ENCODE measurements around the gene NCK2.
A peak's percentile ranks its signal among the peaks of the same experiment; 100 is the strongest.

Gene NCK2

DNA sequence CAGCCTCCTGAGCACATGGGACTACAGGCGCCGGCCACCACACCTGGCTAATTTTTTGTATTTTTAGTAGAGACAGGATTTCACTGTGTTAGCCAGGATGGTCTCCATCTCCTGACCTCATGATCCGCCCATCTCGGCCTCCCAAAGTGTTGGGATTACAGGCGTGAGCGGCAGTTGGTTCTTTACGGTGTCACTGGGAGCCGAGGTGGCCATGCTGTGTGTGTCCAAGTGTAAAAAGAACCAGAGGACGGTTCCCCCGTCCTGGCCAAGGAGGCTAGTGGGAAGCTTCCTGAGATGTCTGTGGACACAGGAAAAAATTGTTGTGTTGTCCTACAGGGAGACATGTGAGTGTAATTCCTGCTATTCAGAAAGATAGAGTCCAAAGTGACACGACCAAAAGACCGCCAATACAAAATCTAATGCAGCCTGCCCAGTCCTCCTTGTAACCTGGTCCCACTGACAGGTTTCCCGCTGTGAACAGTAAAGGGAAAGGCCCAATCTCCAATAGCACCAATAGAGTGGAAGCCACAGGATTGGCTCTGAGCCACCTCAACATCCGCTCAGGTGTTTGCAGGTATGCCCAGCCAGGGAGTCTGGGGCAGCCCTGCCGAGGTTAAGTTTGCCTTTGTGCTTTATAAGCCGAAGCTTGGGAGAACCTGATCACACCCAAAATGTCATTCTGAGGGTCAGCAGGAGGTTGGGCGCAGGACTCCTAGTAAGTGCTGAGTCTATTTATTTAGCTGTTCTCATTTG, 40.6 kb downstream of the NCK2 start:
- peaks cover 27% of the 10 kb centered on the region for H3K36me3 Mint-ChIP-seq
- DNase-seq (ENCODE audit: low spot score in 2 of 2): no peak
- ATAC-seq: no peak
- H3K4me3 Mint-ChIP-seq: no peak overlapping the region
- no peaks in the 10 kb centered on the region for H3K9me3 Mint-ChIP-seq
- H3K4me1 Mint-ChIP-seq: peaks cover 85% of the 10 kb centered on the region
- peak overlapping the region; percentile 81 for H3K27ac Mint-ChIP-seq

DNA sequence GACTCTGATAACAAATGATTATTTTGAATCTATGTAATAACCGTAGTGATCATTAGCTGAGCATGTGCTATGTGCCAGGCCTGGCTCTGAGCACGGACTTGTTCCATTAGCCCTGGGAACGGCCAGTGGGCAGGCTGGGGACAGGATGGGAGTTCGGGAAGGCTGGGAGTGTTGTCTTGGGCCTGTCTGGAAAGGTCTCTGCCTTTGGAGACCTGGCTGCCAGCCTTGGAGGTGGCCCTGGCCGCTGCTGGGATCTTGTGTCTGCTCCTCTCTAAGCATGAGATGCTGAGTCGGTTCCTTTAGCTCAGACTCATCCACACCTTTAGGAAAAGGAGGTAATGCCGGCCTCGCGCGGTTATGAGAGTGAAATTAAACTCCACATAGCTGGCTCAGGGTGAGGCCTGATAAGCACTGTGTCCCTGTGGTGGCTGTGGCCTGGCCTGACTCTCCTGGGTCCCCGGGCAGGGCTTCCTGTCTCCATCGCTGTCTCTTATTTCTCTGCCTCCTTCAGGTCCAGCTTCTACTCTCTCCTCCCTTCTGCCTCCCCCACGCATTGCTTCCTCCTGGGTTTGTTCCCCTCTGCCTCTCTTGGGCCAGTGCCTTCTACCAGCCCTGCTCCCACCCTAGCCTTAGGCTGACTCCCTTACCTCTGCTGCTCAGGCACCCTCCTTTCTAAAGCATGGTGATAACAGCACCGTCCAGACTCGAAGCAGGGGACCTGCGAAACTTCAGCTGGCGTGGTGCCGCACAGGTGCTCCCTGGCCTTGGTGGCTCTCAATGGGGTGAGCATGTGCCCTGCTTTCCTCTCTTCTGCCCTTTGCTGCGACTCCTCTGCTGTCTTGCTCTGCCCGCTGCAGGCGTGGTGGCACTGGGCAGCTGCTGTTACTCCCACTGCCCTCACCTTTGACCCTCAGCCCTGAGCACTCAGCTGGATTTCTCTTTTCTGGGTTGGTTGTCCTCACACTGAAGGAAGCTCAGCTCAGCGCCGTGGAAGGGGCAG, 41.8 kb downstream of the NCK2 start:
- H3K9me3 Mint-ChIP-seq: no peaks in the 10 kb centered on the region
- DNase-seq (ENCODE audit: low spot score in 2 of 2) (no peak), ATAC-seq (peak; percentile 53)
- H3K4me3 Mint-ChIP-seq: peak overlapping the region; percentile 46
- peaks cover 85% of the 10 kb centered on the region for H3K4me1 Mint-ChIP-seq
- H3K27ac Mint-ChIP-seq: peak overlapping the region; percentile 81
- H3K36me3 Mint-ChIP-seq: peaks cover 20% of the 10 kb centered on the region

DNA sequence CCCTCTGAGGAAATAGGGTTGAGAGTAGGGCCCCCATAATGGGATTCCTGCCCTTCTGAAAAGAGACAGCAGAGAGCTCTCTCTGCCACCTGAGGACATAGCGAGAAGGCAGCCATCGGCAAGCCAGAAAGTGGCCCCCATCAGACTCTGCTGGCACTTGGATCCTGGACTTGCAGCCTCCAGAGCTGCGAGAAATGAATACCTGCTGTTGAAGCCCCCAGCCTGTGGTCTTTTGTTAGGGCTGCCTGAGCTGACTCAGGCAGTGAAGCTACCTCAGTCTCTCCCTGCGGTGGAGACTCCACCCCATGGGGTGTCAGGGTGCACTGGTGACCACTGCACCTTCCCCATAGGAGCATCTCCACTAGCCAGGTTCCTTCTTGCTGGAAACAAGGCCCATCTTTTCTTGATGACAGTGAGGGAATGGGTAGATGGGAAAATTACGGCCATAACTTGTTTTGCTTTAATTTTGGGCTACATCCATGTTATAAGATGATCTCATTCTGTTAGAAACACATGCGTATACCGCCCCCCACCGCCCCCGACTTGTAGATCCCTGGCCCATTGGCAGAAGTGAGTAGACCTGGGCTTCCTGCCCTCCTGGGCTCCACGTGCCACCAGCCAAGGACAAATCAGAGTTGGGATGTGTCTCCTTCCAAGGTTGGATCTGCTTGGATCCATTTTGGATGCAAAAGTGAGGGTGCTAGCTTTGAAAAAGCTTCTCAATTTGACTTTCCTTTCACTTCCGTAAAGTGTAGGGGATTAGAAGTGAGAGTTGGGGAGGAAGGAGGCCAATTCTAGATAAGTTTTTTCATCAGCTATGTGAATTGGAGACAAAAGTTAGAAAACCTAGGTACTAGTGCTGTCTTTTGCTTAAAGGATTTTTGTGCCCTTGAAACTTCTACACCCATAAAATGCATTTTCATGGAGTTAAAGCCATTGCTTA, 42.9 kb downstream of the NCK2 start:
- H3K9me3 Mint-ChIP-seq: no peaks in the 10 kb centered on the region
- H3K4me1 Mint-ChIP-seq: peaks cover 85% of the 10 kb centered on the region
- peaks cover 11% of the 10 kb centered on the region for H3K36me3 Mint-ChIP-seq
- ATAC-seq: no peak
- peak overlapping the region; percentile 87 for H3K27ac Mint-ChIP-seq
- DNase-seq (ENCODE audit: low spot score in 2 of 2): no peak
- H3K4me3 Mint-ChIP-seq: peak overlapping the region; percentile 46

DNA sequence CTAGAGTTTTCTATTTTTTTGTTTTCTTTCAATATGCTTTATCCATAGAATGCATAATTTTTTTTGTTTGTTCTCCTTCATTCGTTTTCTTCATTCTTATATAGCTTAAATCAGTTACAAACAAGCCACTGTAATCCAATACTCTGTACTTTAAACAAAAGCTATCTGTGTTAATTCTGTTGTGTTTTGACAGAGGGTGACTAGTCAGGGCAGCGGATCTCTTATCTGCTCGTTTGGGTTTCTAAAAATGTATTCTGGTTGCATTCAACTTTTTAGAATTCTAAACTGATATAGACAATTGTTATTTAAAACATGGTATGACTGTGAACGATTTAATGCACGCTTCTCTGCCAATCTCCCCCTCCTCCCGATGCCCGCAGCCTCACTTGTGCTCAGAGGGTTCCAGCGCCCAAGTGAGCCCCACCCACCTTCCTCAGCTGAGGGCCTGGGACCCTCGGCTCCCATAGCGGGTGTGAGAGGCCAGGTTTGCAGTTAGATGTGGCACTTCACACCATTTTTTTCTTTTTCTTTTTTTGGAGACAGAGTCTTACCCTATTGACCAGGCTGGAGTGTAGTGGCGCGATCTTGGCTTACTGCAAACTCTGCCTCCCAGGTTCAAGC, 44.1 kb downstream of the NCK2 start:
- peak overlapping the region; percentile 93 for H3K27ac Mint-ChIP-seq
- no peak for ATAC-seq
- H3K36me3 Mint-ChIP-seq: peaks cover 4% of the 10 kb centered on the region
- H3K9me3 Mint-ChIP-seq: no peaks in the 10 kb centered on the region
- peak overlapping the region; percentile 71 for H3K4me3 Mint-ChIP-seq
- H3K4me1 Mint-ChIP-seq: peaks cover 93% of the 10 kb centered on the region
- DNase-seq (ENCODE audit: low spot score in 2 of 2): no peak

DNA sequence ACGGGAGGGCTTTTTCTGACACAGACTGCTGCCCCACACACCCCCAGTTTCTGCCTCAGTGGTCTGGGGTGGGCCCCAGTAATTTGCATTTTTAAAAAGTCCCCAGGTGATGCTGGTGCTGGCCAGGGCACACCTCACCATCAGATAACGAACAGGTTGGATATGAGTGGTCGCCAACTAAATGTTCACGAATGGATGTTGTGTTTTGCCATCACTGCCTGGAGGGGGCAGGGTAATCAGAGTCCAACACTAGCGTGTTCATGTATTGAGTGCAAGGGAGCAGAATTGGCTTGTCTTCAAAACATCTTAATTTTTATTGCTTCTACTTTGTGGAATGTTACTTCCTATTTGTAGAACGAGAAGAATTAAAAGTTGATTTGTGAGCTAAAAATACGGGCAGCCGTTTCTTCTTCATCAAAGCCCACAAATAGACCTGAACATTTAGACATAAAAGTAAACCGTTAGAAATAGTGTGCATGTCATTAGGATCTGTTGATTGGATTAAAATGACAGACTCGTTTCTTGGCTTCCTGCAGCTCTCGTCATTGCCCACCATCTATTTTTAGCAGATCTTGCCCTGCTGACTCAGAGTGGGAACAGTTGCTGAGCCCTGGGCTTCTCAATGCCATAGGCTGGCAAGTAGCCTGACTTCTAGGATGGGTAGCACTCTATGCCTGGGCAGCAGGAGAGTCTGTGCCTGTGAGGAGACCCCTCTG, 45.2 kb downstream of the NCK2 start:
- peaks cover 88% of the 10 kb centered on the region for H3K4me1 Mint-ChIP-seq
- peak; percentile 94 for ATAC-seq
- H3K36me3 Mint-ChIP-seq: peaks cover 3% of the 10 kb centered on the region
- peak in 1 of 2 donors; percentile 82 for DNase-seq (ENCODE audit: low spot score in 2 of 2)
- H3K9me3 Mint-ChIP-seq: no peaks in the 10 kb centered on the region
- peak overlapping the region; percentile 71 for H3K4me3 Mint-ChIP-seq
- H3K27ac Mint-ChIP-seq: peak overlapping the region; percentile 93

DNA sequence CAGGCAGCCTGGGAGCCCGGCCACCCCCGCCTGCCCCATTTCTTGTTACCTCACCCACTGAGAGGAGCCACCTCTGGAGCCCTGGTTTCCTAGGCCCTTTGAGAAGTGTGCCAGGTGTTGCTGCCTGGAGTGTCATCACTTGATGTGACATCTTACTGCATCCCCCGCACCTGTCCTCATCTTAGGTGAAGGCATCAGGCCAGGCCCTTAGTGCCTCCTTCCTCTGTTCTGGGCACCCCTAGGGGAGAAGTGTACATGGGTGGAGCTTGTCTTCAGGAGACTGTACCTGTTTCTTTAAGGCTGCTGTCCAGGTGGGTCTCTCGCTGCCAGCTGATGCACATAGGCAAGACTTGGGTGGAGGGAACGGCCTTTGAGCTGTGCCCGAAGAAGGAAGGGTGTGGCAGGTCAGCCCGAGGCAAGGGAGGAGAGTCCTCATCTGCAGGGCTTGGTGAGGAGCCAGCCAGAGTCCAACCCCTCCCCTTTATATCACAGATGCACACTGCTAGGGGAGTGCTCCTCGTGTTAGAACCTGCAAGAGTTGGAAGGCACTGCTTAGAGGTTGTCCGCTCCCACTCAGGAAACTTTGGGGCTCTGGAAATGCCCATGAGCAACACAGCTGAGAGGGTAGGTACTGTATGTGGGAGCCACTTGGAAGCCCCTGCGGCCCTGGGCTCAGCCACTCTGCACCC, 45.9 kb downstream of the NCK2 start:
- peak overlapping the region; percentile 71 for H3K4me3 Mint-ChIP-seq
- ATAC-seq (no peak), DNase-seq (ENCODE audit: low spot score in 2 of 2) (no peak)
- H3K9me3 Mint-ChIP-seq: no peaks in the 10 kb centered on the region
- H3K36me3 Mint-ChIP-seq: peaks cover 8% of the 10 kb centered on the region
- H3K4me1 Mint-ChIP-seq: peaks cover 90% of the 10 kb centered on the region
- peak overlapping the region; percentile 93 for H3K27ac Mint-ChIP-seq

DNA sequence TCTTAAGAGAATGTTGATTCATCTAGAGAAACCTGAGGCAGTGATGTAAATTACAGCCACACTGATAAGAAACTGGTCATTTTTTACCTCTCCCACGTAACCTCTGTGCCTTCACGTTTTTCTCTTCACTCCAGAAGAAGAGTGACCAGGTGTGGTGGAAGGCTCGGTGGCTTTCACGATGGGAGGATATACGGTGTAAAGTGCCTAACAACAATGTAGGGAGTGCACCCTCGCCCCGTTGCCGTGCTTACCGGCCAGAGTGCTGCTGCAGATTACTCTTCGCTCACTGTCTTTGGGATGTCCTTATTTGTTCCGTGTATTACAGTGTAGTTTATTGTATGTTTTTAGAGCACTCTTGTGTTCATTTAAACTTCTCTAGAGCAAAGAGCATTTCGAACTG, 46.5 kb downstream of the NCK2 start:
- DNase-seq (ENCODE audit: low spot score in 2 of 2): no peak
- Mint-ChIP-seq H3K9me3 (no peaks in the 10 kb centered on the region), H3K4me3 (peak overlapping the region; percentile 71), H3K36me3 (peaks cover 14% of the 10 kb centered on the region), H3K27ac (peak overlapping the region; percentile 93), H3K4me1 (peaks cover 90% of the 10 kb centered on the region)
- ATAC-seq: no peak

DNA sequence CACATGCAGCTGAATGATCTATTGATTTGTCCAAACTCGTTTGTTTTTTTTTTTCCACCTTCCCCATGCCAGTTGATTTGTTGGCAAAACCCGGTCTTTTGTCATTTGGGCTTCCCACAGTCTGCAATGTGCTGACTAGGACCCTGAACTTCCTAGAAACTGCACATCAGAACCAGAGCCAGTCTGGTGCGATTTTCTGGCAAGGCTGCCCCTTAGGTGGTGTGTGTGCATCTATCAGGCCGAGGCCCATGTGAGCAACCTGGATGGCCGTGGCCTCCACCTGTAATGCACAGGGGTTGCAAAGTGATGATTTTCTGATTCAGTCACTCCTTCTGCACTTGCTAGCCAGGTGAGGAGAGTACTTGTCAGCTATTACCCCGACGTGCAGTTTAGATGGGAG, 47.8 kb downstream of the NCK2 start:
- Mint-ChIP-seq H3K36me3 (peaks cover 24% of the 10 kb centered on the region), H3K4me3 (no peak overlapping the region), H3K4me1 (peaks cover 89% of the 10 kb centered on the region), H3K9me3 (no peaks in the 10 kb centered on the region), H3K27ac (peak overlapping the region; percentile 45)
- no peak for ATAC-seq
- no peak for DNase-seq (ENCODE audit: low spot score in 2 of 2)

DNA sequence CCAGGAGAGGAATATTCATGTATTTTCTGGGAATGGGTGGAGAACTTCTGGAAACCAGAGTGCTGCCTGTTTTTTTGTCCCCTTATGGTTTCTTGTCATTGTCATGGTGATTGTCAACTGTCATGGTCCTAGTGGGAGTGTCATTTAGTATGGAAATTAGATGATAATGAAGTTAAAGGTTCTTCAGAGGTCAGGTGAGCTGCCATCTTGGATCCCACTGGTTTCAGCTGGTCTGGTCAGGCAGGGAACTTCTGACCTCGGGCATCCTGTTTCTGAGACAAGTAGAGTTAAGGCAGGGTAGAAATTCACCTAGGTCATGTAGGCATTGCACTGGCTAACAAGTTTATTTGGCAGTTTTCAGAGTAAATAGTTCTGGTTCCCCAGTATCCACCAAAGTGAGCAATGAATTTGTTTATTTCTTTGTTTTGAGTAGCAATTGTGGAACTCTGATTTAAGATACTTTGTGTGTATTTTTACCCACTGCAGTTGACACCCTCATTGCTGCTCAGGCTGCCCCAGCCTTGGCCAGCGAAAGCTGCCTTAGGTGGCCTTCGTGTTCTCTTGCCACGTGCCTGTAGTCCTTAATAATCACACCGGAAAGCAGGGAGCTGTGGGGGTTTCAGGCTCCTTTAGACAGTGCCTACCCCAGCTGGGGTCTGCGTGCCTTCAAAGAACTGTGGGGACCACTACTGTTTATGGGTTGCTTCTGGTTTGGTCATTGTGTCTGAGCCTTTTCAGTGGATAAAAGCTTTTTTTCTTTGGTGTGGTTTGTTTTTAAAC, 48.7 kb downstream of the NCK2 start:
- no peak for DNase-seq (ENCODE audit: low spot score in 2 of 2)
- peaks cover 89% of the 10 kb centered on the region for H3K4me1 Mint-ChIP-seq
- H3K4me3 Mint-ChIP-seq: no peak overlapping the region
- no peaks in the 10 kb centered on the region for H3K9me3 Mint-ChIP-seq
- peaks cover 28% of the 10 kb centered on the region for H3K36me3 Mint-ChIP-seq
- H3K27ac Mint-ChIP-seq: peak overlapping the region; percentile 45
- no peak for ATAC-seq

DNA sequence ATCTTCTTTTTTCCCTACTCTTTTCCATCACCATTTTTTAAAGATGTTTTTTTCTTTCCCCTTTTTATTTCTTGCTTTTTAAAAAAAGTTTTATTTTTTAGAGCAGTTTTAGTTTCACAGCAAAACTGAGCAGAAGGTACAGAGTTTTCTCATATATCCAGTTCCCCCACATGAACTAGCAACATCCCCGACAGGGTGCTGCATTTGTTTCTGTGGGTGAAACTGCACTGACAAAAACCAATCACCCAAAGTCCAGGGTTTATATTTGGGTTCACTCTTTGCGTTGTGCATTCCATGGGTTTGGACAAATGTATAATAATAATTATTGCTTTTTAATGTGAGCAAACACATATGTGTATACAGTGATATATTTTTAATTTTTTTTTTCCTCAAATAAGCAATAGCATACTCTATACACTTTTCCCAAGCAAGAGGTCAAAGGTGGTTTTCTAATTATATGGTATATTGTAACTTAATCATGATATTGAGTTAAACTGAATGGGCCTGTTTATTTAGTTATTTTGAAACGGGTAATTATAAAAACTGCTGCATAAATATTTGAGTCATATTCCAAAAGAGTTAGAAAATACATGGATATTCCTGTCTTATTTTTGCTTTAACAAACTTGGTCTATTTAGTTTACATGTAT, 50.3 kb downstream of the NCK2 start:
- H3K4me3 Mint-ChIP-seq: peak overlapping the region; percentile 61
- ATAC-seq (no peak), DNase-seq (ENCODE audit: low spot score in 2 of 2) (no peak)
- H3K9me3 Mint-ChIP-seq: no peaks in the 10 kb centered on the region
- H3K27ac Mint-ChIP-seq: peak overlapping the region; percentile 74
- H3K4me1 Mint-ChIP-seq: peaks cover 89% of the 10 kb centered on the region
- H3K36me3 Mint-ChIP-seq: peaks cover 30% of the 10 kb centered on the region

DNA sequence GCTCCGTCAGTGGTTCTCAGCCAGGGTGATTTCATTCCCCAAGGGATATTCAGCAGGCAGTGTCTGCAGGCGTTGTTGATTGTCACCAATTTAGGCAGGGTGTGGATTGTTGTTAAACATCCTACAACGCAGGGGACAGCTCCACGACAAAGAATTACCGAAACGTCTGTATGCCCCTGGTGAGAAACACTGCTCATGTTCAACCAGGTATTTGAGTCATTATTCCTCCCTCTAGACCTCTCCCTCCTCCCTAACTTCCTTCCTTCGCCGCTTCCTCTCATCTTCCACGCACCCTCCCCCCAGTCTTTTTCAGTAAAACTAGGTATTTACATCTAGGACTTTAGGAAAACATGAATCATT, 50.8 kb downstream of the NCK2 start:
- peak; percentile 29 for ATAC-seq
- peaks cover 89% of the 10 kb centered on the region for H3K4me1 Mint-ChIP-seq

DNA sequence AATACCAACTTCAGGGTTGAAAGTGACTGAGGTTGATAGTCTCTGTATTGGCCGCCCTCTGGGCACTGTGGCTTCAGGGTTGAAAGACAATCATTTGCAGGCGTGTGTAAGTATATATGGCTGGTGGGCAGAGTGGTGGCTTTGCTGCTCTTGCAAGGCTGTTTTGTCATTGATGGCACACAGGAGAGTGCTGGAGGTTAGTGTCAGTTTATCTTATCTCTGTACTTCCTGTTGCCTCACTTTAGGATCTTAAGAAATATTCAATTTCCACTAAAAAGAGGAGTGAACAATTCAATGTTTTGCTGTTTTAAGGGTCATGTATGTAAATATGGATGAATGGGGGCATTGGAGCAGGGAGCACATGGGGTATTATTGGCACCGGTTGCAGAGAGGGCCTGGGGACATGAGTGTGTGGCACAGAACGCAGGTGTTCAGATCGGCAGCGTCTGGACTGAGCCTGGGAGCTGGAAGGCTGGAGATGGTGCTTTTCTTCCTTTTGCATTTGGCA, 51.5 kb downstream of the NCK2 start:
- Mint-ChIP-seq H3K9me3 (no peaks in the 10 kb centered on the region), H3K27ac (peak overlapping the region; percentile 74), H3K4me1 (peaks cover 89% of the 10 kb centered on the region), H3K36me3 (peaks cover 34% of the 10 kb centered on the region), H3K4me3 (peak overlapping the region; percentile 61)
- DNase-seq (ENCODE audit: low spot score in 2 of 2) (no peak), ATAC-seq (peak; percentile 76)

More for the DNA sequence above, 50.8 kb downstream of the NCK2 start:
- peak overlapping the region; percentile 74 for H3K27ac Mint-ChIP-seq
- peaks cover 30% of the 10 kb centered on the region for H3K36me3 Mint-ChIP-seq
- peak overlapping the region; percentile 61 for H3K4me3 Mint-ChIP-seq
- no peaks in the 10 kb centered on the region for H3K9me3 Mint-ChIP-seq
- no peak for DNase-seq (ENCODE audit: low spot score in 2 of 2)

All from stimulated activated effector memory CD8-positive, alpha-beta T cell treated with anti-CD3 and anti-CD28 coated beads, Interleukin-12 subunit alpha, Interleukin-12 subunit beta, amount 100 ng/mL, for 72 hours (primary cell).